MG63 (cell line): ENCODE data around the gene DTX2. TPM values are rescaled to one million over a fixed set of nuclear protein-coding genes. Genes with fewer than 3 reads are reported as not detected.
"Not testable (repeated sequence)": the region's sequence is repeated elsewhere in the genome, so short reads cannot be mapped to it uniquely, and the experiment has no call there.

Experiments
- DNase-seq: peaks from one replicate; pipeline ENCODE4 v3.0.0-alpha.2; 2020
- H3K27me3 ChIP-seq: fragments of 250-450 bp; sonication (Bioruptor Pico); 2 replicates; pipeline ENCODE4 v1.5.1; 2020; ENCODE audit warnings: mild to moderate bottlenecking, moderate library complexity
- H3K36me3 ChIP-seq: fragments of 250-450 bp; sonication (Bioruptor Pico); 2 replicates; pipeline ENCODE4 v1.5.1; 2020; ENCODE audit warnings: mild to moderate bottlenecking, moderate library complexity
- H3K4me3 ChIP-seq: fragments of 250-450 bp; sonication (Bioruptor Pico); 2 replicates; pipeline ENCODE4 v1.5.1; 2020; ENCODE audit warnings: mild to moderate bottlenecking, moderate library complexity
- H3K9me3 ChIP-seq: fragments of 250-450 bp; sonication (Bioruptor Pico); 2 replicates; pipeline ENCODE4 v1.5.1; 2020; ENCODE audit warnings: mild to moderate bottlenecking, moderate library complexity
- total RNA-seq: library from RNA; depleted of rRNA; stranded (reverse); fragments of >200 nt; shearing (Covaris generic); gene quantifications from 2 replicates; pipeline ENCODE4 v1.2.3, GENCODE V29; 2014; ENCODE audit warnings: low replicate concordance

The DTX2 gene
- total RNA-seq, 1 experiment from 2014 or later = 8.0 TPM

DNA sequence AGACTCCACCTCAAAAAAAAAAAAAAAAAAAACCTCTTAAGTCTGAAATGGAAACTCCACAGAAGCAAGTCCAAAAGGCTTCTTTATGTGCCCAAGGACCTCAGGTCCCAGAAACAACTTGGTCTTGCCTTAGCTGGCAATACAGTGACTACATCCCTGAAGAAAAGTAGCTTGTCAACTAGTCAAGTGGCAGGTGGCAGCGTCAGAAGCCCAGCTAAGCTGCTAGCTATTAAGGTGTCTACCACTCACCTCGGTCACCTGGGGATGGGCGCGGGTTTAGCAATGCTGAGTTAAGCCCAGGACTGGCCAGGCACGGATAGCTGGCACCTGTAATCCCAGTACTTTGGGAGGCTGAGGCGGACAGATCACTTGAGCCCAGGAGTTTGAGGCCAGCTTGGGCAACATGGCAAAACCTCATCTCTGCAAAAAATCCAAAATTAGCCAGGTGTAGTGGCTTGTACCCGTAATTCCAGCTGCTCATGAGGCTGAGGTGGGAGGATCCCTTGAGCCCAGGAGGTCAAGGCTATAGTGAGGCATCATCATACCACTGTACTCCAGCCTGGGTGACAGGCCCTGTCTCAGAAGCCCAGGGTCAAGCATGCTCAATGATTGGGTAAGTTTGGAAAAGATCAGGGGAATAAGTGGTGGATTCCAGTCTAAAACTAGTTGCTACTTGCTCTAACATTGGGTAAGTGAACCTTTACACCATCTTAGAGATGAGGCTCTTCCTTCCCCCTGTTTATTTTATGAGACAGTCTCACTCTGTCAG lies 22.2 kb upstream of the DTX2 start:
- not testable (repeated sequence) for H3K4me3 ChIP-seq, DNase-seq, H3K36me3 ChIP-seq, H3K9me3 ChIP-seq, H3K27me3 ChIP-seq

DNA sequence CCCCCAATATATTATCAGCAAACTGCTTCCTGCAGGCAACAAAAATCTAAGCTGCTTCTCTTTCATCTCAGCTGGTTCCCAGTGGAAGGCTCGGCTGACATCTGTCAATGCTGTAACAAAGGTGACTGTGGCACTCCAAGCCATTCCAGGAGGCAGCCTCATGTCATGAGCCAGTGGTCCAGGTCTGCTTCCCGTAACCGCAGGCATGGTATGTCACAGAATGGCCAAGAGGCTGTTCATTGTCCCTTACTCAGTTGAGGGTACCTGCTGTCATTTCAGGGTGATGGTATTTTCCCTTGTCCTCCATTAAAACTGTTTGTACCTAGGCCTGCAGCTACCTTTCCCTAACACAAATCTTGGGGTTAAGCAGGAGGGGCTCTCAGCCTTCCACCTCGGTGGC lies 21.1 kb upstream of the DTX2 start:
- not testable (repeated sequence) for H3K4me3 ChIP-seq, H3K27me3 ChIP-seq

DNA sequence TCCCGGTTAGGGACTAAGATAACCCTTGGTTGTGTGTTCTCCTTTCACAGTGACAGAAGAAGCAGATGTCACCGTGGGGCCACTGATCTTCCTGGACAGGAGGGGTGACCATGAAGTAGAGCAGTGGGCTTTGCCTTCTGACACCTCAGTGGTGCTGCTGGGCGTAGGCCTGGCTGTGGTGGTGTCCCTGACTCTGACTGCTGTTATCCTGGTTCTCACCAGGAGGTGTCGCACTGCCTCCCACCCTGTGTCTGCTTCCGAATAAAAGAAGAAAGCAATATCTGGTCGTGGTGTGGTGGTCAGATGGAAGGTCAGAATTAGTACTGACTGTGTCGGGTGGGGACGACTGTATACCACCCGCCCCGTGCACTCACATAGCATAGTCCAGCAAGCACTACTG lies 19.7 kb upstream of the DTX2 start:
- H3K9me3 ChIP-seq, H3K4me3 ChIP-seq, H3K36me3 ChIP-seq, H3K27me3 ChIP-seq, DNase-seq: not testable (repeated sequence)

More for the DNA sequence above, 21.1 kb upstream of the DTX2 start:
- not testable (repeated sequence) for H3K9me3 ChIP-seq, DNase-seq, H3K36me3 ChIP-seq

DNA sequence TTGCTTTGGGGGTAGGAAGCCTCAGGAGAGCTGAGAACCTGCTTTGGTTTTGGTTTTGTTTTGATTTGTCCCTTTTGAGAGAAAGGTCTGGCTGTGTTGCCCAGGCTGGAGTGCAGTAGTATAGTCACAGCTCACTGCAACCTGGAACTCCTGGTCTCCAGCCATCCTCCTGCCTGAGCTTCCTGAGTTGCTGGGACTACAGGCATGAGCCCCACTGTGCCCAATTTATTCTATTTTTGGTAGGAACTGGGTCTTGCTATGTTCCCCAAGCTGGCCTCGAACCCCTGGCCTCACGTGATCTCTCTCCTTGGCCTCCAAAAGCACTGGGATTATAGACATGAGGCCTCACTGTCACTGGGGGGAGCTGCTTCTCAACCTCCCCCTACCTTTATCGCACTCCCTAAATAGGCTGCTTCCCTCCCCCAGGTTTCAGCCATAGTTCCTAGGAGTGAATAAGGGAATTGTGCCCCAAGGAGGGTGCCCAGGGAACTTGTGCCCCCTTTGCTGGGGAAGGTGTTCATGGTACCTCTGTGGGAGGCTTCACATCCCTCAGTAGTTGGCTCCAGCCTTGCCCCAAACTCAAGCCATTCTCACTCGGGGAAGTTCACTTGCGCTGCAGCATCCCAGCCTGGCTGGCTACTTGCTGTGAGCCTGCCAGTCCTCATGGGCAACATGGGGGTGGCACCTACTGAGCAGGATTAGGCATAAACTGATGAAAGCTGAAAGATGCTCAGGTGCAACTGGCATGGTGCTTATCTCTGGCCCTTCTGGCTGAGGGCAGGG lies 18.7 kb upstream of the DTX2 start:
- H3K4me3 ChIP-seq, H3K27me3 ChIP-seq, DNase-seq, H3K9me3 ChIP-seq, H3K36me3 ChIP-seq: not testable (repeated sequence)

DNA sequence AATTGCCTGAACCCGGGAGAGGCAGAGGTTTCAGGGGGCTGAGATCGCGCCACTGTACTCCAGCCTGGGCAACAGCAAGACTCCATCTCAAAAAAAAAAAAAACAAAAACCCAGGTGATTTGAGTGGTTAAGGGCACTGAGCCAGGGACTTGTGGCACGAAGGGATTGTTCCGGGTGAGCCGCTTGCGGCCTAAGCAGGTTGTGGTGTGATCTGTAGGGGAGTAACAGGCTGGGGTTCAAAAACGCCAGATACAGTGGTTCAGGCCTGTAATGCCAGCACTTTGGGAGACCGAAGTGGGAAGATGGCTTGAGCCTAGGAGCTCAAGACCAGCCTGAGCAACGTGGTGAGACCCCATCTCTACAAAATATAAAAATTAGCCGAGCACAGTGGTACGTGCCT lies 17.7 kb upstream of the DTX2 start:
- DNase-seq, H3K36me3 ChIP-seq, H3K27me3 ChIP-seq, H3K9me3 ChIP-seq, H3K4me3 ChIP-seq: not testable (repeated sequence)

DNA sequence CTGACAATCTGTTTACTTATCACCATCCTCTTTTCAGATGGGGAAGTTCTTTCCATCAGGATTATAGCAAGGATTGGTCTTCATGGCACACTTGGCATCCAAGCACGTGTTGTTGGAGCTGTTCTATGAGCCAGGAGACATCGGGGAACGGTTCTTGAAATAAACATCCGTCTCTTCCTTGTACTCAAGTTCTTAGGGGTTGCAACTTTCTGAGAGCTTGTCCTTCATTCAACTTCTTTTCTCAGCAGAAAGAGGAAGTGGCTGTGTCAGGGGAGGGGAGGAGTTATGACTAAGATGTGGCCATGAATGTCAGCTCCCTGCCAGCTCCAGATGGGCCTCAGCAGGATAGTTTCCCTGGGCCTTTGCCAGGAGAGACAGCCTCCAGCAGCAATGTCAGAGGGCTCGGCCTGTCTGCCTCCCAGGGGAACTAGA lies 15.9 kb upstream of the DTX2 start:
- H3K4me3 ChIP-seq, H3K36me3 ChIP-seq, H3K27me3 ChIP-seq, H3K9me3 ChIP-seq: not testable (repeated sequence)
- DNase-seq = peak; percentile 30

DNA sequence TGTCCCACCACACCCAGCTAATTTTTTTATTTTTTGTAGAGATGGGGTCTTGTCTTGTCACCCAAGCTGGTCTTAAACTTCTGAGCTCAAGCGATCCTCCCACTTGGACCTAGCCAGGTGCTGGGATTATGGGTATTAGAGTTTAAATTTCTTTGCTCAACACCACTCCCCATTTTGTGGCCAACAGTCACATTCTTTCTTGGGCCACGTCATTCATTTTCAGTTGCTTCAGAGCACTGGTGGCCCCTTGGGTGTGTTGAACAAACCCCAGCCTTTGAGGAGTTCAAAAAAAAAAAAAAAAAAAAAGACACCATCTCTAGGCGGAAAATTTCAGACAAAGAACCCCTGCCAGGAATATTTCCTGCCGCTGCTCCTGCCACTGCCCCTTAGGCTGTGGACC lies 4.5 kb upstream of the DTX2 start:
- not testable (repeated sequence) for DNase-seq, H3K36me3 ChIP-seq, H3K9me3 ChIP-seq, H3K27me3 ChIP-seq, H3K4me3 ChIP-seq

DNA sequence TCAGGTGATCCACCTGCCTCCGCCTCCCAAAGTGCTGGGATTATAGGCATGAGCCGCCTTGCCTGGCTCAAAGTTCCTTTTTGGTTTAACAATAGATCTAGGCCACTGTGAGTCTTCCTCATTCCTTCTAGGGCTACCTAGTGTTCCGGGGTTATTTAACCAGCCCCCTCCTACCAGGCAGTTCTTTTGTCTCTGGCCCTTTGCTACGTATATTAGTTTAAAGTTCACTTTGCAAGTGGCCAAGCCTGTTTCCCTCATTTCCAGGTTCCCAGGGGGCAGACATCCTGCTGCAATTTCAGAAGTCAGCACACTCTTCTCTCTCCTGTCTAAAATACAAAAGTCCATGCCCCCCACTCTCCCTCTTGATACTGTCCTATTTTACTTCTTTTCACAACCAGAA lies 3.0 kb upstream of the DTX2 start:
- H3K27me3 ChIP-seq, H3K9me3 ChIP-seq, H3K36me3 ChIP-seq, H3K4me3 ChIP-seq, DNase-seq: not testable (repeated sequence)

DNA sequence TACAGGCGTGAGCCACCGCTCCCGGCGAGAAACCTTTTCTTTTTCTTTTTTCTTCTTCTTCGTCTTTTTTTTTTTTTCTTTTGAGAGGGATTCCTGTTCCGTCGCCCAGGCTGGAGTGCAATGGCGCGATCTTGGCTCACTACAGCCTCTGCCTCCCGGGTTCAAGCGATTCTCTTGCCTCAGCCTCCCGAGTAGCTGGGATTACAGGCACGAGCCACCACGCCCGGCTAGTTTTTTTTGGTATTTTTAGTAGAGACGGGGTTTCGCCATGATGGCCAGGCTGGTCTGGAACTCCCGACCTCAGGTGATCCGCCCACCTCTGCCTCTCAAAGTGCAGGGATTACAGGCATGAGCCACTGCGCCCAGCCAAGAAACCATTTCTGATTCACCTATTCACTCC lies 742 bp upstream of the DTX2 start:
- H3K36me3 ChIP-seq, H3K9me3 ChIP-seq, H3K4me3 ChIP-seq, DNase-seq, H3K27me3 ChIP-seq: not testable (repeated sequence)

DNA sequence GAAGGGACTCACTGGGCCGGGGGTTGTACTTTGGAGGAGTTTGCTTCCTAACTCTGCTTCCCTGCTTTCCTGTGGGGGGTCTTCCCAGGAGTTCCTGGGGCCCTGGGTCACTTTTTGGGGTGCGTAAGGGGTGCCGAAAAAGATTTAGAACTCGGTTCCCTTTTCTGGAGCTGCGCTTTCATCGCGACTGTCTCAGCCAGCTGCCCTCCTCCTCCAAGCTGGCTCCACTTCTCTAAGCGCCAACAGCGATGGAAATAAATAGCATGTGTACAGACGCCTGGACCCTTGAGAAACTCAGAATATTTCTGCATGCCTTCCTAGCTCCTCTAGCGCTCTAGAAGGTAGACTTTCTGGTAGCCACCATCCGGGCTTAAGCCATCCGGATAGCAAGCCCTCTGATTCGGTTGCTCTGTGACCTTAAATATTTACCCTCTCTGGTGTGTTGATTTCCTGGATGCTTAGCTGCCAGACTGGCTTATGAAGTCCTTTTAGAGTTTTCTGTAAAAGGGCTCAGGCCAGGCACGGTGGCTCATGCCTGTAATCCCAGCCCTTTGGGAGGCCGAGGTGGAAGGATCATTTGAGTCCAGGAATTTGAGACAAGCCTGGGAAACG lies 868 bp downstream of the DTX2 start:
- not testable (repeated sequence) for H3K27me3 ChIP-seq, H3K9me3 ChIP-seq, H3K36me3 ChIP-seq, DNase-seq, H3K4me3 ChIP-seq

DNA sequence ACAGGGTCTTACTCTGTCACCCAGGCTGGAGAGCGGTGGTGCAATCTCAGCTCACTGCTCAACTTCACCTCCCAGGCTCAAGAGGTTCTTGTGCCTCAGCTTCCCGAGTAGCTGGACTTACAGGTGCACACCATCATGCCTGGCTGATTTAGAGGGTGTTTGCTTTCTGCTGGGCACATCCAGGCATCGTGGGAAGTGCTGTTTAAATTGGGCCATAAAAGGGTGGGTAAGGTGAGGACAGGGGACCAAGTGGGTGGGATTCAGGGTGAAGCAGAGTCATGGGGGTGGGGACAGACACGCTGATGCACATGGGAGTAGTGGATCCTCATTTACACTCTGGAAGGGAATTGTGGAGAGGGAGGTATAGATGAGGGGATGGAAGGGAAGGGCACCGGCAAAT lies 3.5 kb downstream of the DTX2 start:
- not testable (repeated sequence) for H3K4me3 ChIP-seq, H3K36me3 ChIP-seq, DNase-seq, H3K27me3 ChIP-seq, H3K9me3 ChIP-seq

DNA sequence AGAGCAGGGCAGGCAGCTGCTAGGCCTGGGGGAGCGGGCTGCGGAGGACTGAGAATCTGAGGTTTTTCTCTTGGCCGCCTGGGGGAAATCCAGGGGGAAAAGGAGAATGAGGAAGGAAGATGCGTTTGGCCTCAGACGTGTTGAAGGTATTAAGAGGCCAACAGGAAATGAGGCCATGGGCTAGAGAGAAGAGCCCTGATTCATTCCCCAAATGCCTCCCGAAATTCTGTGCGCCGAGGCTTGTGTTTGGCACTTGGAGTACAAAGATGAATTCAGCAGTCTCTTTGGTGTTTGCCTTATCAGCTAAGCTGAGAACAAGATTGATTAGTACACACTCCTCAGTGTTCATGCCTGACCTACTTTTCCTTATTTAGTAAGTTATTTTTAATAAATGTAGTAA lies 4.4 kb downstream of the DTX2 start:
- H3K9me3 ChIP-seq, DNase-seq, H3K27me3 ChIP-seq, H3K4me3 ChIP-seq, H3K36me3 ChIP-seq: not testable (repeated sequence)

DNA sequence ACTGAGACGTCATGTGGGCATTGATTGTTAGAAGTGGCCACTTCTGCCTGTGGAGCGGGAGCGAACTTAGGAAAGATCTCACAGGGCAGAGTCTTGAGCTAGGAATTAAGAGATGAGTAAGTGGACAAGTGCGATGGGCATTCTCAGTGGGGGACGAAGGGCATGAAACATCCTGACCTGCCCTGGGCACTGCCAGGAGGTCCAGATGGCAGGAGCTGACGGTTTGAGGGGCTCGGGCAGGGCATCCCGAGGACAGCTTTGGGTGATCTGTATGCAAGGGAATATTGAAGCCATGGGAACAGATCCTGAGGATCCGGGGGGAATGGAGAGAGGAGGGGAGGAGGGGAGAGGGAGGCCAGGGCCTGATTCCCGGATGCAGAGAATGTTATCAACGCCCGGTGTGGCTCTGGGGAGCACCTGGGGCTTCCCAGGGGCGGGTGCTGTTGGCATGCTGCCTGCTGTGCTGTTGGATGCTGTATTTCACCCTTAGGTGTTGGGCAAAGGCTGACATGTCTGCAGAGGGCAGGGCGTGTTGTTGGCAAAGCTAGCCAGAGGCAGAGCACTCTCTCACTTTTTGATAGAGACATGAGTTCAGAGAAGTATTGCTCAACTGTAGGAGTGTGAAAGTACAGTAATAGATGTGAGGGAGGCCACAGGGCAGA lies 6.4 kb downstream of the DTX2 start:
- not testable (repeated sequence) for H3K9me3 ChIP-seq
- peak; percentile 1 for DNase-seq

DNA sequence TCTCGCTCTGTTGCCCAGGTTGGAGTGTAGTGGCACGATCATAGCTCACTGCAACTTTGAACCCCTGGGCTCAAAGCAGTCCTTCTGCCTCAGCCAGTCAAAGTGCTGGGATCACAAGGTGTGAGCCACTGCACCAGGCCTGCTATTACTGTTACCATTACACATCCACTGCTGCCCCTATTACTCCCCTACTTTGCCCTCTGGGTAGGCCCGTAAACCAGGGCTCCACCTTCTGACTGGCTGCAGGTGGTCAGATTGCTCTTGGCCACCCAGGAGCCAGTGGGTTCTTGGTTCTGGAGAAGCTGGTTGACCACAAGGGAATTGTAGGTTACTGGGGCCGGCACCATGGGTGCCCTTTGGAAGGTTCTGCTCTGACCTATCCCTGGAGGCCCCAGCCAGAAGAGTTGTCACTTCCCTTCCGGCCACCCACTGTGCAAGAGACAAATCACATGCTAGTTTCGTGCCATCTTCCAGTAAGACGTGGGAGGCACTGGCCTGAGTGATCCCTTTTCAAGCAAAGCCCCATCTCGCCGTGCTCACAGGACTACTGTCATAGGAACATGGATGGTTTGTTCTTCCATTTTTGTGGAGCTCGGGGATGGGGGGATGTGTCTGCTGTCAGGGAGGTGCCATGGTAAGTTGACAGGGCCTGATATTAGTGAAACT lies 10.2 kb downstream of the DTX2 start:
- not testable (repeated sequence) for H3K36me3 ChIP-seq, DNase-seq, H3K27me3 ChIP-seq, H3K4me3 ChIP-seq, H3K9me3 ChIP-seq

More for the DNA sequence above, 6.4 kb downstream of the DTX2 start:
- not testable (repeated sequence) for H3K36me3 ChIP-seq, H3K4me3 ChIP-seq, H3K27me3 ChIP-seq

DNA sequence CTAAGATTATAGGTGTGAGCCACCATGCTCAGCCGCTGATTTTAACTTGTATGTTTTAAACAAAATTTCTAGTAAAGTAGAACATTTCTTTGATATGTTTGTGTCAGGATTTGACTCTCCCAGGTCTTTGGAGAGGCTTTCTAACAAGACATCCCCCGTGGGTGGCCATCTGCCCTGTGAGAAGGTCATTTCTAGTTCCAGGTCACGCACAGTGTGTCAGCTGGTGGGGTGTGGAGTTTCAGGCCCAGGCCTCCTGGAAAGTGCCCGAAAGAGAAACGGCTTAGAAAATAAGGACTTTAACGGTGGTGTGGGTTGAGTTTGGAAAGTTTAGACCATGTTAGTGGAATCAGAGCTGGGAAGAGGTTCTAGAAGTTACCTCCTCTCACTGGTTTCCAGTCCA lies 11.6 kb downstream of the DTX2 start:
- H3K4me3 ChIP-seq, DNase-seq, H3K27me3 ChIP-seq, H3K9me3 ChIP-seq, H3K36me3 ChIP-seq: not testable (repeated sequence)

DNA sequence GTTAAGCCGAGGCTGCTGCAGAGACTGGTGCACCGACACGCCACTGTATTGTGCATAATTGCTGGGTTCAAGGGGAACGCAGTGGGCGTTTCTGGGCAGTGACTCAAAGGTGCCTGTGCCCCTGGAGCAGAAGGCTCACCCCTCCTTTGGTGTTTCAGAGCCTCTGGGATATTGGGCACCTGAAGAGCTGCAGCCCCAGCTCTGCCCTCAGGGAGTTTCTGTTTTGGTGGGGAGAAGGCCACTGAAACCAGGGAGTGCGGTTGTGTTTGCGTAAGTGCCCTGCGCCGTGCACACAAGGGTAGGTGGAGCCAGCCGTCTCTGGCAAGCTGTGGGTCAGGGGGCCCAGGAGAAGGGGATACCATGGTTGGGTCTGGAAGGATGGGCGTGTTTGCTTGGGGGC lies 14.8 kb downstream of the DTX2 start:
- not testable (repeated sequence) for H3K27me3 ChIP-seq, H3K4me3 ChIP-seq, H3K9me3 ChIP-seq, H3K36me3 ChIP-seq, DNase-seq
